HepG2 (cell line): Measurements from ENCODE around the gene SLC22A7. TPM values are rescaled to one million over a fixed set of nuclear protein-coding genes. Genes with fewer than 3 reads are reported as not detected.

Source experiments
- HNRNPL ChIP-seq: fragments of 200-400 bp; formaldehyde crosslinking; IDR thresholded peaks from 2 replicates; pipeline ENCODE4 v1.6.1; 2017; ENCODE audit warnings: mild to moderate bottlenecking, low read depth, low read length
- KAT7 ChIP-seq: IDR thresholded peaks from 2 replicates; pipeline ENCODE4 v1.6.1; 2018; ENCODE audit warnings: borderline replicate concordance, missing compliant biosample characterization
- KDM4B ChIP-seq: sonication (generic); formaldehyde crosslinking; IDR thresholded peaks from 2 replicates; pipeline ENCODE4 v1.4.0; 2020; ENCODE audit warnings: missing genetic modification reagents
- PLRG1 ChIP-seq: fragments of 450-650 bp; conservative IDR thresholded peaks from 2 replicates; pipeline ENCODE4 v1.6.1; 2016
- ZBTB2 ChIP-seq: sonication (generic); formaldehyde crosslinking; IDR thresholded peaks from 2 replicates; pipeline ENCODE4 v1.8.0; 2022; ENCODE audit warnings: low read depth, missing genetic modification reagents
- ZNF24 ChIP-seq: fragments of 450-650 bp; IDR thresholded peaks from 2 replicates; pipeline ENCODE4 v1.6.1; 2017; ENCODE audit warnings: antibody characterized with exemption, mild to moderate bottlenecking
- ZNF460 ChIP-seq: sonication (generic); formaldehyde crosslinking; IDR thresholded peaks from 2 replicates; pipeline ENCODE4 v1.5.1; 2020; ENCODE audit warnings: missing genetic modification reagents, mild to moderate bottlenecking, borderline replicate concordance
- ZNF468 ChIP-seq: sonication (generic); formaldehyde crosslinking; IDR thresholded peaks from 2 replicates; pipeline ENCODE4 v1.8.0; 2022; ENCODE audit warnings: mild to moderate bottlenecking, moderate library complexity, missing genetic modification reagents
- ZNF510 ChIP-seq: sonication (generic); formaldehyde crosslinking; IDR thresholded peaks from 2 replicates; pipeline ENCODE4 v1.4.0; 2020; ENCODE audit warnings: low read depth, mild to moderate bottlenecking, missing genetic modification reagents
- ZNF615 ChIP-seq: sonication (generic); formaldehyde crosslinking; IDR thresholded peaks from 2 replicates; pipeline ENCODE4 v1.5.0; 2020; ENCODE audit warnings: mild to moderate bottlenecking, missing genetic modification reagents, borderline replicate concordance
- ZNF749 ChIP-seq: sonication (generic); formaldehyde crosslinking; IDR thresholded peaks from 2 replicates; pipeline ENCODE4 v1.8.0; 2022; ENCODE audit warnings: mild to moderate bottlenecking, missing genetic modification reagents, moderate library complexity, borderline replicate concordance
- polyA plus RNA-seq, 8 experiments: library from polyadenylated mRNA; depleted of rRNA in 3 of 8; stranded (reverse) in 7 of 8; unstranded in 1 of 8; fragments of >200 nt; fragmentation: Illumina TruSeq in 4 of 8; extraction: Trizol in 4 of 8; gene quantifications; 2 replicates each; pipeline versions ENCODE4 v1.2.1 to v1.2.3, GENCODE V29; 2011 to 2016; ENCODE audit warnings: low read depth in 4 of 8, missing spikeins in 1 of 8, mixed read lengths in 1 of 8; ENCODE audit not compliant: insufficient read depth in 1 of 8
- total RNA-seq, 5 experiments: library from RNA; depleted of rRNA; stranded (reverse); fragments of >200 nt; fragmentation: Illumina TruSeq; extraction: Trizol; gene quantifications; 2 replicates each; pipeline ENCODE4 v1.2.3, GENCODE V29; 2016; ENCODE audit warnings: low read depth in 1 of 5
- TF ChIP-seq, protein P1 (sequence below): sonication (generic); formaldehyde crosslinking; IDR thresholded peaks from 2 replicates; pipeline ENCODE4 v1.9.0; 2021; ENCODE audit warnings: missing genetic modification reagents, mild to moderate bottlenecking, borderline replicate concordance
- TF ChIP-seq, protein P2 (sequence below): sonication (generic); formaldehyde crosslinking; IDR thresholded peaks from 2 replicates; pipeline ENCODE4 v1.4.0; 2020; ENCODE audit warnings: missing genetic modification reagents, mild to moderate bottlenecking, borderline replicate concordance
- TF ChIP-seq, protein P3 (sequence below): sonication (generic); formaldehyde crosslinking; IDR thresholded peaks from 2 replicates; pipeline ENCODE4 v1.8.1; 2023; ENCODE audit warnings: missing genetic modification reagents, mild to moderate bottlenecking, borderline replicate concordance
- TF ChIP-seq, protein P4 (sequence below): sonication (generic); formaldehyde crosslinking; conservative IDR thresholded peaks from 2 replicates; pipeline ENCODE4 v1.4.0; 2020; ENCODE audit warnings: missing genetic modification reagents
- TF ChIP-seq, protein P5 (sequence below): sonication (generic); formaldehyde crosslinking; IDR thresholded peaks from 2 replicates; pipeline ENCODE4; 2020; ENCODE audit warnings: missing genetic modification reagents, mild to moderate bottlenecking, borderline replicate concordance

The SLC22A7 gene
- total and polyA plus RNA-seq, 2 of the 13 experiments (the other 11 are each of a cell fraction or from before 2014, with no cell fraction given): 5.3 to 22.6 TPM

DNA sequence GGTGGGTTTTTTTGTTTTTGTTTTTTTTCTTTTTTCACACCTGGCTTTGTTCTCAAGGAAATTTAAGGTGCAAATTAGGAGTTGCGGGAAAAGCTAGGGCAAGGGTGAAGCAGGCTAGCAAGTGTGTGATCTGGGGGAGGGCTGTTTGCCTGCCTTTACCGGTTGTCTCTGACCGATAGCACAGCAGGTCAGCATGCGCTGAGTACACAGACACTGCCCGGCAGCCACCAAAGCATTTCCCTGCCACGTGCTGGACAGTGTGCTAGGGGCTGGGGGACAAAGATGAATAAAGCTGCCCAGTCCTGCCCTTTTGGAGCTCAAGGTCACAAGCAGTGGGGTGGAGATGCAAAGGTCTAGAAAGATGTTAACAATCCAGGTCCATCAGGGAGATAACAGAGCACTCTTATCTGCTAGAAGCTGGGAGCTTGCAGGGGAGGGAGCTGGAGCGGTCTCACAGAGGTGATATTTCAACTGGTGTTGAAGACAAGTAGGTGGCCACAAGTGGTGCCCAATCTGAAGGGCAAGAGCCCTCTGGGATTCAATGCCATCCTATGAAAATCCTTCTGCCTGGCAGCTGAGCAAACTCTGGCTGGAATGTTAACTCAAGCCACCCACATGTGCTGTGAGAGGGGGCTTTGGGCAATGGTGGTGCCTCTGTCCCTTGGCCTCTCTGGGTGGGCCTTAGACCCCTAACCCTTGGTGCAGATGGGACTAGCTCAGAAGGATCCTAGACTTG lies 30.3 kb upstream of the SLC22A7 start (continued):
- TF ChIP-seq, protein P1, sequence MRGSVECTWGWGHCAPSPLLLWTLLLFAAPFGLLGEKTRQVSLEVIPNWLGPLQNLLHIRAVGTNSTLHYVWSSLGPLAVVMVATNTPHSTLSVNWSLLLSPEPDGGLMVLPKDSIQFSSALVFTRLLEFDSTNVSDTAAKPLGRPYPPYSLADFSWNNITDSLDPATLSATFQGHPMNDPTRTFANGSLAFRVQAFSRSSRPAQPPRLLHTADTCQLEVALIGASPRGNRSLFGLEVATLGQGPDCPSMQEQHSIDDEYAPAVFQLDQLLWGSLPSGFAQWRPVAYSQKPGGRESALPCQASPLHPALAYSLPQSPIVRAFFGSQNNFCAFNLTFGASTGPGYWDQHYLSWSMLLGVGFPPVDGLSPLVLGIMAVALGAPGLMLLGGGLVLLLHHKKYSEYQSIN: no peak
- TF ChIP-seq ZNF24 (peak; percentile 80), HNRNPL (peak; percentile 90), ZNF749 (CRISPR knock-in tag) (peak; percentile 98), ZNF460 (CRISPR knock-in tag) (peak; percentile 88; the same call in 1 of the 2 replicates), KDM4B (CRISPR knock-in tag) (peak; percentile 96), ZNF510 (CRISPR knock-in tag) (peak; percentile 88; the same call in 1 of the 2 replicates), PLRG1 (no peak), ZNF615 (CRISPR knock-in tag) (peak; percentile 98; the same call in 1 of the 2 replicates), KAT7 (CRISPR knock-in tag) (peak; percentile 94), ZNF468 (CRISPR knock-in tag) (no peak), ZBTB2 (CRISPR knock-in tag) (peak; percentile 91)
- TF ChIP-seq, protein P2, sequence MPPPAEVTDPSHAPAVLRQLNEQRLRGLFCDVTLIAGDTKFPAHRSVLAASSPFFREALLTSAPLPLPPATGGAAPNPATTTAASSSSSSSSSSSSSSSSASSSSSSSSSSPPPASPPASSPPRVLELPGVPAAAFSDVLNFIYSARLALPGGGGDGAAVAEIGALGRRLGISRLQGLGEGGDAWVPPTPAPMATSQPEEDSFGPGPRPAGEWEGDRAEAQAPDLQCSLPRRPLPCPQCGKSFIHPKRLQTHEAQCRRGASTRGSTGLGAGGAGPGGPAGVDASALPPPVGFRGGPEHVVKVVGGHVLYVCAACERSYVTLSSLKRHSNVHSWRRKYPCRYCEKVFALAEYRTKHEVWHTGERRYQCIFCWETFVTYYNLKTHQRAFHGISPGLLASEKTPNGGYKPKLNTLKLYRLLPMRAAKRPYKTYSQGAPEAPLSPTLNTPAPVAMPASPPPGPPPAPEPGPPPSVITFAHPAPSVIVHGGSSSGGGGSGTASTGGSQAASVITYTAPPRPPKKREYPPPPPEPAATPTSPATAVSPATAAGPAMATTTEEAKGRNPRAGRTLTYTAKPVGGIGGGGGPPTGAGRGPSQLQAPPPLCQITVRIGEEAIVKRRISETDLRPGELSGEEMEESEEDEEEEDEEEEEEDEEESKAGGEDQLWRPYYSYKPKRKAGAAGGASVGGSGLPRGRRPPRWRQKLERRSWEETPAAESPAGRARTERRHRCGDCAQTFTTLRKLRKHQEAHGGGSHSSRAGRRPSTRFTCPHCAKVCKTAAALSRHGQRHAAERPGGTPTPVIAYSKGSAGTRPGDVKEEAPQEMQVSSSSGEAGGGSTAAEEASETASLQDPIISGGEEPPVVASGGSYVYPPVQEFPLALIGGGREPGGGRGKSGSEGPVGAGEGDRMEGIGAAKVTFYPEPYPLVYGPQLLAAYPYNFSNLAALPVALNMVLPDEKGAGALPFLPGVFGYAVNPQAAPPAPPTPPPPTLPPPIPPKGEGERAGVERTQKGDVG (CRISPR knock-in tag): peak; percentile 100
- TF ChIP-seq, protein P3, sequence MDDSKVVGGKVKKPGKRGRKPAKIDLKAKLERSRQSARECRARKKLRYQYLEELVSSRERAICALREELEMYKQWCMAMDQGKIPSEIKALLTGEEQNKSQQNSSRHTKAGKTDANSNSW (CRISPR knock-in tag): peak; percentile 80; the same call in 1 of the 2 replicates
- TF ChIP-seq, protein P4, sequence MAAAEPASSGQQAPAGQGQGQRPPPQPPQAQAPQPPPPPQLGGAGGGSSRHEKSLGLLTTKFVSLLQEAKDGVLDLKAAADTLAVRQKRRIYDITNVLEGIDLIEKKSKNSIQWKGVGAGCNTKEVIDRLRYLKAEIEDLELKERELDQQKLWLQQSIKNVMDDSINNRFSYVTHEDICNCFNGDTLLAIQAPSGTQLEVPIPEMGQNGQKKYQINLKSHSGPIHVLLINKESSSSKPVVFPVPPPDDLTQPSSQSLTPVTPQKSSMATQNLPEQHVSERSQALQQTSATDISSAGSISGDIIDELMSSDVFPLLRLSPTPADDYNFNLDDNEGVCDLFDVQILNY (CRISPR knock-in tag): no peak
- TF ChIP-seq, protein P5, sequence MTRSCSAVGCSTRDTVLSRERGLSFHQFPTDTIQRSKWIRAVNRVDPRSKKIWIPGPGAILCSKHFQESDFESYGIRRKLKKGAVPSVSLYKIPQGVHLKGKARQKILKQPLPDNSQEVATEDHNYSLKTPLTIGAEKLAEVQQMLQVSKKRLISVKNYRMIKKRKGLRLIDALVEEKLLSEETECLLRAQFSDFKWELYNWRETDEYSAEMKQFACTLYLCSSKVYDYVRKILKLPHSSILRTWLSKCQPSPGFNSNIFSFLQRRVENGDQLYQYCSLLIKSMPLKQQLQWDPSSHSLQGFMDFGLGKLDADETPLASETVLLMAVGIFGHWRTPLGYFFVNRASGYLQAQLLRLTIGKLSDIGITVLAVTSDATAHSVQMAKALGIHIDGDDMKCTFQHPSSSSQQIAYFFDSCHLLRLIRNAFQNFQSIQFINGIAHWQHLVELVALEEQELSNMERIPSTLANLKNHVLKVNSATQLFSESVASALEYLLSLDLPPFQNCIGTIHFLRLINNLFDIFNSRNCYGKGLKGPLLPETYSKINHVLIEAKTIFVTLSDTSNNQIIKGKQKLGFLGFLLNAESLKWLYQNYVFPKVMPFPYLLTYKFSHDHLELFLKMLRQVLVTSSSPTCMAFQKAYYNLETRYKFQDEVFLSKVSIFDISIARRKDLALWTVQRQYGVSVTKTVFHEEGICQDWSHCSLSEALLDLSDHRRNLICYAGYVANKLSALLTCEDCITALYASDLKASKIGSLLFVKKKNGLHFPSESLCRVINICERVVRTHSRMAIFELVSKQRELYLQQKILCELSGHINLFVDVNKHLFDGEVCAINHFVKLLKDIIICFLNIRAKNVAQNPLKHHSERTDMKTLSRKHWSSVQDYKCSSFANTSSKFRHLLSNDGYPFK (CRISPR knock-in tag): peak; percentile 89
